Measurements from ENCODE around the gene STXBP5.

STXBP5 gene

GRCh38 chr6:147184379-147184778, 19.8 kb upstream of the STXBP5 start (continued):
- TF ChIP-seq ZNF555 (tag by site-specific recombination; conservative IDR thresholded peaks at IDR 0.05), result no peak
- no peak for TF ChIP-seq ZNF146 (tag by site-specific recombination; IDR thresholded peaks at IDR 0.05)
- TF ChIP-seq ZNF398 (tag by site-specific recombination; IDR thresholded peaks at IDR 0.05), result no peak
- TF ChIP-seq ZNF558 (tag by site-specific recombination; IDR thresholded peaks at IDR 0.05), result no peak
- no peak for TF ChIP-seq ZFHX2 (tag by site-specific recombination; conservative IDR thresholded peaks at IDR 0.05)
- no peak for TF ChIP-seq ZNF837 (tag by site-specific recombination; IDR thresholded peaks at IDR 0.05)

- Histone ChIP-seq H3K4me1 (ENCODE audit: control insufficient read depth, insufficient read depth, low read length) (no peaks in the 10 kb centered on the region), H3K4me3 (ENCODE audit: low read depth, low read length) (no peak overlapping the region), H3K36me3 (ENCODE audit: control insufficient read depth in 2 of 2, insufficient read depth in 1 of 2, low read length in 2 of 2) (no peaks in the 10 kb centered on the region), H3K27ac (ENCODE audit: extremely low read depth, low read depth, low read length) (no peak overlapping the region), H3K9me3 (ENCODE audit: control insufficient read depth, insufficient read depth, low read depth, low read length) (no peaks in the 10 kb centered on the region)
- TF ChIP-seq ZNF202 (tag by site-specific recombination; IDR thresholded peaks at IDR 0.05; ENCODE audit: borderline replicate concordance), result no peak
- TF ChIP-seq ZBTB1 (tag by site-specific recombination; IDR thresholded peaks at IDR 0.05), result no peak
- no peak for TF ChIP-seq ZBTB17 (tag by site-specific recombination; IDR thresholded peaks at IDR 0.05)
- no peak for TF ChIP-seq ZNF280D (tag by site-specific recombination; IDR thresholded peaks at IDR 0.05)
- no peak for TF ChIP-seq SETDB1 (IDR thresholded peaks at IDR 0.05; ENCODE audit: insufficient read length, low read length)
- ChIA-PET POLR2A (no interaction called here), CTCF (no interaction called here)
Observed at GRCh38 chr6:147185216-147185615, 19.0 kb upstream of the STXBP5 start.

GRCh38 chr6:147190556-147190955, 13.7 kb upstream of the STXBP5 start:
- POLR2A ChIA-PET, result no interaction called here
- no peaks in the 10 kb centered on the region for H3K9me3 ChIP-seq (ENCODE audit: control insufficient read depth, insufficient read depth, low read depth, low read length)
- no peak overlapping the region for H3K4me3 ChIP-seq (ENCODE audit: low read depth, low read length)
- no peaks in the 10 kb centered on the region for H3K4me1 ChIP-seq (ENCODE audit: control insufficient read depth, insufficient read depth, low read length)
- H3K36me3 ChIP-seq (ENCODE audit: control insufficient read depth in 2 of 2, insufficient read depth in 1 of 2, low read length in 2 of 2), result no peaks in the 10 kb centered on the region
- H3K27ac ChIP-seq (ENCODE audit: extremely low read depth, low read depth, low read length), result no peak overlapping the region
- TF ChIP-seq ZNF112 (tag by site-specific recombination; IDR thresholded peaks at IDR 0.05) (no peak), PATZ1 (tag by site-specific recombination; IDR thresholded peaks at IDR 0.05) (no peak), ZNF140 (tag by site-specific recombination; IDR thresholded peaks at IDR 0.05) (no peak), ZIC2 (tag by site-specific recombination; IDR thresholded peaks at IDR 0.05) (no peak), ZNF837 (tag by site-specific recombination; IDR thresholded peaks at IDR 0.05) (no peak), GLI4 (tag by site-specific recombination; IDR thresholded peaks at IDR 0.05) (no peak), ZNF776 (tag by site-specific recombination; IDR thresholded peaks at IDR 0.05; ENCODE audit: borderline replicate concordance) (no peak), ZNF184 (tag by site-specific recombination; IDR thresholded peaks at IDR 0.05) (no peak)
- CTCF ChIA-PET, result no interaction called here

Measured in HEK293 (cell line).